ENCODE data around the gene ANKS1B. TPM values are rescaled to one million over a fixed set of nuclear protein-coding genes. Genes with fewer than 3 reads are reported as not detected.

Gene ANKS1B
- total and polyA plus RNA-seq, 2 of the 4 experiments (the other 2 are of a cell fraction), result 0.17 to 0.18 TPM

- in situ Hi-C loops (cut with MboI; ENCODE audit: low sequenced_read_pairs), result no loop called here
- Histone ChIP-seq H3K56ac (ENCODE audit: extremely low read depth, insufficient read depth, low read length) (no peak overlapping the region), H2BK20ac (ENCODE audit: low read depth, low read length) (no peak overlapping the region), H3K9ac (ENCODE audit: low read depth, low read length) (no peak overlapping the region), H3K4me1 (ENCODE audit: control insufficient read depth, insufficient read depth, low read length) (no peaks in the 10 kb centered on the region), H3K27me3 (ENCODE audit: control insufficient read depth, insufficient read depth, low read length) (no peaks in the 10 kb centered on the region), H2BK120ac (ENCODE audit: low read depth, low read length) (no peak overlapping the region), H4K5ac (ENCODE audit: low read depth, low read length) (no peak overlapping the region), H2BK15ac (ENCODE audit: low read depth, low read length) (no peak overlapping the region), H2BK5ac (ENCODE audit: low read depth, low read length, poor library complexity, severe bottlenecking) (no peak overlapping the region), H3K23ac (ENCODE audit: low read depth, low read length) (no peak overlapping the region), H3K4me2 (ENCODE audit: low read depth, low read length) (no peak overlapping the region), H2AFZ (replicated peaks; ENCODE audit: low read length, poor library complexity) (no peak overlapping the region), H4K8ac (ENCODE audit: low read depth in 2 of 2, low read length in 2 of 2) (no peak overlapping the region), H4K91ac (ENCODE audit: insufficient read depth, low read depth, low read length) (no peak overlapping the region), H3K4ac (ENCODE audit: low read depth, low read length) (no peak overlapping the region), H3K27ac (ENCODE audit: insufficient read depth, low read length) (no peak overlapping the region), H3K14ac (replicated peaks; ENCODE audit: low read depth, low read length) (no peak overlapping the region), H3K36me3 (ENCODE audit: control insufficient read depth, insufficient read depth, low read length) (no peaks in the 10 kb centered on the region), H3K4me3 (ENCODE audit: insufficient read depth, low read depth, low read length) (no peak overlapping the region), H3K9me1 (ENCODE audit: insufficient read depth, low read length) (no peaks in the 10 kb centered on the region), H3K9me3 (ENCODE audit: control insufficient read depth, insufficient read depth, low read length) (peaks cover 3% of the 10 kb centered on the region; the same call in 1 of the 2 replicates), H2AK5ac (ENCODE audit: low read depth, low read length) (no peak overlapping the region), H3K79me1 (ENCODE audit: low read depth in 1 of 2, low read length in 2 of 2) (no peaks in the 10 kb centered on the region), H2AK9ac (replicated peaks; ENCODE audit: low read depth, low read length, poor library complexity) (no peak overlapping the region), H3K18ac (ENCODE audit: low read depth, low read length) (no peak overlapping the region), H4K20me1 (ENCODE audit: insufficient read depth, low read length) (no peaks in the 10 kb centered on the region)
- intact Hi-C loops (cut with micrococcal nuclease), result no loop called here
- POLR2A ChIA-PET (ENCODE audit: unreplicated experiment), result no interaction called here
- dilution Hi-C loops (cut with HindIII; ENCODE audit: low sequenced_read_pairs, unreplicated experiment), result no loop called here
- DNase-seq, result no peak
- CTCF ChIA-PET, result no interaction called here
- ATAC-seq (ENCODE audit: low read depth), result no peak
- no TSS peak for BruUV-seq (replicated peaks)
- TF ChIP-seq USF2 (IDR thresholded peaks at IDR 0.05; ENCODE audit: low read depth, low read length), result no peak
- no peak for TF ChIP-seq POLR2A (IDR thresholded peaks at IDR 0.05; ENCODE audit: low read depth, low read length)
- TF ChIP-seq RAD21 (IDR thresholded peaks at IDR 0.05; ENCODE audit: low read length), result no peak
- no peak for TF ChIP-seq MAFK (IDR thresholded peaks at IDR 0.05; ENCODE audit: low read depth, low read length)
- TF ChIP-seq FOS (IDR thresholded peaks at IDR 0.05; ENCODE audit: low read depth, low read length), result no peak
- TF ChIP-seq CTCF (conservative IDR thresholded peaks at IDR 0.05; ENCODE audit: low read depth, low read length), result no peak
- TF ChIP-seq BHLHE40 (IDR thresholded peaks at IDR 0.05; ENCODE audit: low read depth, low read length), result no peak
- TF ChIP-seq NFE2L2 (IDR thresholded peaks at IDR 0.05; ENCODE audit: low read depth, low read length), result no peak
- TF ChIP-seq SMC3 (IDR thresholded peaks at IDR 0.05; ENCODE audit: low read depth, low read length), result no peak
- TF ChIP-seq CEBPB (IDR thresholded peaks at IDR 0.05; ENCODE audit: low read depth, low read length), result no peak
- TF ChIP-seq MAZ (IDR thresholded peaks at IDR 0.05; ENCODE audit: borderline replicate concordance, low read depth, low read length), result no peak
- no peak for TF ChIP-seq RFX5 (IDR thresholded peaks at IDR 0.05; ENCODE audit: low read depth, low read length)
- no peak for TF ChIP-seq RCOR1 (IDR thresholded peaks at IDR 0.05; ENCODE audit: insufficient replicate concordance, low read length)
- TF ChIP-seq CHD1 (IDR thresholded peaks at IDR 0.05; ENCODE audit: low read depth, low read length), result no peak
- no peak for TF ChIP-seq MXI1 (IDR thresholded peaks at IDR 0.05; ENCODE audit: borderline replicate concordance, low read depth, low read length)
- TF ChIP-seq ELK1 (IDR thresholded peaks at IDR 0.05; ENCODE audit: borderline replicate concordance, low read depth, low read length), result no peak
Measured at GRCh38 chr12:99712281-99712680, 272.5 kb downstream of the ANKS1B start.

Measured in IMR-90 (cell line).